PC-9 (cell line): Measurements from ENCODE around the gene ZSCAN23.

ENCODE experiments used
- EZH2 ChIP-seq: fragments of 200-600 bp; sonication (generic); IDR thresholded peaks from 2 replicates; pipeline ENCODE4 v1.8.0; 2017; ENCODE audit warnings: antibody characterized with exemption, low read depth
- TF ChIP-seq, protein P1 (sequence below): fragments of 200-600 bp; sonication (generic); conservative IDR thresholded peaks from 2 replicates; pipeline ENCODE4 v1.6.1; 2017; ENCODE audit warnings: mixed run types, antibody characterized with exemption, mild to moderate bottlenecking, moderate library complexity

DNA sequence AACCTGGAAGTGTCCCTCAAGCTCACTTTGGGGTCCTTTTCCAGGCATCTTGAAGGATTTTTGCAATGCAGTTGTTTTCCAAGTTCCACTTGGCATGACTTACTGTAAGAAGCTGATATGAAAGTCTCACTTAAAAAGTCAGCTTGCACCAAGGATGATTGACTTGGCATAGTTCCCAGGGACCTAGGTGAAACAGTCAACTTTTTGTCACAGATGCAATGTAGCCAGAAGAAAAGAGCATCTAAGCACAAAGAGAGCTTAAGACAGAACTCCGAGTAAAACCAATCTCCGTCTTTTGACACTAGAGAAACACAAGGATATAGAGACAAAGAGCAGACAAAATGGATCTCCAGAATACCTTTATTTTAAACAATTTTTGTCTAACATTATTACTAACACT, 41.1 kb downstream of the ZSCAN23 start:
- TF ChIP-seq EZH2 = no peak
- TF ChIP-seq, protein P1, sequence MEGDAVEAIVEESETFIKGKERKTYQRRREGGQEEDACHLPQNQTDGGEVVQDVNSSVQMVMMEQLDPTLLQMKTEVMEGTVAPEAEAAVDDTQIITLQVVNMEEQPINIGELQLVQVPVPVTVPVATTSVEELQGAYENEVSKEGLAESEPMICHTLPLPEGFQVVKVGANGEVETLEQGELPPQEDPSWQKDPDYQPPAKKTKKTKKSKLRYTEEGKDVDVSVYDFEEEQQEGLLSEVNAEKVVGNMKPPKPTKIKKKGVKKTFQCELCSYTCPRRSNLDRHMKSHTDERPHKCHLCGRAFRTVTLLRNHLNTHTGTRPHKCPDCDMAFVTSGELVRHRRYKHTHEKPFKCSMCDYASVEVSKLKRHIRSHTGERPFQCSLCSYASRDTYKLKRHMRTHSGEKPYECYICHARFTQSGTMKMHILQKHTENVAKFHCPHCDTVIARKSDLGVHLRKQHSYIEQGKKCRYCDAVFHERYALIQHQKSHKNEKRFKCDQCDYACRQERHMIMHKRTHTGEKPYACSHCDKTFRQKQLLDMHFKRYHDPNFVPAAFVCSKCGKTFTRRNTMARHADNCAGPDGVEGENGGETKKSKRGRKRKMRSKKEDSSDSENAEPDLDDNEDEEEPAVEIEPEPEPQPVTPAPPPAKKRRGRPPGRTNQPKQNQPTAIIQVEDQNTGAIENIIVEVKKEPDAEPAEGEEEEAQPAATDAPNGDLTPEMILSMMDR = no peak
